GM21381 (cell line): Measurements from ENCODE around the gene HSP90B1.

Source experiments
- ATAC-seq: cut with Tn5 transposase; IDR thresholded peaks from one replicate; pipeline ENCODE4 v1.9.1; 2021; ENCODE audit warnings: mild to moderate bottlenecking, moderate library complexity; ENCODE audit not compliant: unreplicated experiment

Gene HSP90B1

GRCh38 chr12:103929046-103929783 is 995 bp upstream of the HSP90B1 start:
- ATAC-seq, result peak; percentile 19

GRCh38 chr12:103929784-103930033 is 501 bp upstream of the HSP90B1 start:
- no peak for ATAC-seq

- no peak for ATAC-seq
Observed at GRCh38 chr12:103930787-103931735, 851 bp downstream of the HSP90B1 start.

GRCh38 chr12:103933237-103933636 is 3.0 kb downstream of the HSP90B1 start:
- no peak for ATAC-seq

- no peak for ATAC-seq
Observed at GRCh38 chr12:103936679-103937078, 6.5 kb downstream of the HSP90B1 start.

- ATAC-seq, result no peak
Observed at GRCh38 chr12:103944964-103945363, 14.8 kb downstream of the HSP90B1 start.

GRCh38 chr12:103947871-103948555 is 17.8 kb downstream of the HSP90B1 start:
- ATAC-seq, result no peak

GRCh38 chr12:103948746-103949406 is 18.7 kb downstream of the HSP90B1 start:
- ATAC-seq, result no peak

- no peak for ATAC-seq
Observed at GRCh38 chr12:103952497-103952896, 22.3 kb downstream of the HSP90B1 start.

- no peak for ATAC-seq
Observed at GRCh38 chr12:103955811-103956508, 25.8 kb downstream of the HSP90B1 start.

GRCh38 chr12:103956509-103957027 is 26.4 kb downstream of the HSP90B1 start:
- ATAC-seq, result peak; percentile 17

- no peak for ATAC-seq
Observed at GRCh38 chr12:103957865-103958388, 27.7 kb downstream of the HSP90B1 start.

- ATAC-seq, result no peak
Observed at GRCh38 chr12:103958621-103959020, 28.4 kb downstream of the HSP90B1 start.

GRCh38 chr12:103960616-103961227 is 30.5 kb downstream of the HSP90B1 start:
- ATAC-seq, result no peak

GRCh38 chr12:103962493-103962892 is 32.3 kb downstream of the HSP90B1 start:
- no peak for ATAC-seq

GRCh38 chr12:103964805-103965204 is 34.6 kb downstream of the HSP90B1 start:
- no peak for ATAC-seq

GRCh38 chr12:103965255-103965589 is 35.0 kb downstream of the HSP90B1 start:
- no peak for ATAC-seq

- ATAC-seq, result peak; percentile 88
Observed at GRCh38 chr12:103965590-103966504, 35.6 kb downstream of the HSP90B1 start, which contains the start of gene TDG. TSS of gene TDG (plus strand) at chr12:103965872. CDS start at chr12:103966038, 166 bp downstream.
